Measurements from ENCODE around the gene BSCL2. TPM values are rescaled to one million over a fixed set of nuclear protein-coding genes. Genes with fewer than 3 reads are reported as not detected.

BSCL2 gene
- total RNA-seq, 1 experiment from 2014 or later = 77.4 TPM

GRCh38 chr11:62666259-62666926, 40.8 kb downstream of the BSCL2 start:
- Mint-ChIP-seq H3K9me3 (no peaks in the 10 kb centered on the region; a peak in 1 of 5 replicates), H3K4me1 (peaks cover 23 to 24% of the 10 kb centered on the region in 2 experiments), H3K36me3 (ENCODE audit: insufficient read depth in 1 of 3, low read depth in 3 of 3) (peaks cover 29 to 49% (median 29%) of the 10 kb centered on the region in 3 experiments), H3K27me3 (ENCODE audit: low read depth) (no peaks in the 10 kb centered on the region; the same call in none of the 2 replicates), H3K27ac (peak overlapping the region in 2 of 3 experiments; percentile 73 to 90; a peak in 4 of 7 replicates), H3K4me3 (peak overlapping the region; percentile 94 to 99)
- no CpG with 5 or more reads among the region's 16 CpGs for WGBS (ENCODE audit: extremely low coverage, insufficient read length, low lambda C conversion rate)
- H4K5ac ChIP-seq (ENCODE audit: insufficient read length, low read depth, low read length) = no peak overlapping the region
- H3T11ph ChIP-seq (ENCODE audit: low read length) = no peak overlapping the region
- no peak overlapping the region for H2BK5ac ChIP-seq (ENCODE audit: insufficient read length, low read length)
- no peak overlapping the region for H3K56ac ChIP-seq (ENCODE audit: insufficient read length, low read depth, low read length)
- no peaks in the 10 kb centered on the region for H3K9me3 ChIP-seq (ENCODE audit: control insufficient read depth, low read depth, low read length)
- H3K23me2 ChIP-seq (ENCODE audit: insufficient read length, low read depth, low read length, poor library complexity, severe bottlenecking) = peaks cover 17% of the 10 kb centered on the region
- H3K27ac ChIP-seq (ENCODE audit: insufficient read length, low read depth, low read length) = no peak overlapping the region
- H3K4me1 ChIP-seq (ENCODE audit: insufficient read depth, low read length) = peaks cover 2% of the 10 kb centered on the region; the same call in 1 of the 2 replicates
- no peak for DNase-seq
- H3K14ac ChIP-seq (ENCODE audit: insufficient read depth, low read length) = no peak overlapping the region; the same call in 1 of the 2 replicates
- peaks cover 3% of the 10 kb centered on the region; the same call in 1 of the 2 replicates for H3K79me2 ChIP-seq (ENCODE audit: insufficient read depth, low read length)
- no peak overlapping the region for H3K18ac ChIP-seq (ENCODE audit: insufficient read length, low read depth, low read length)
- no peak overlapping the region for H2AFZ ChIP-seq (ENCODE audit: low read length)
- no peak overlapping the region for H2BK120ac ChIP-seq (ENCODE audit: low read depth, low read length, poor library complexity, severe bottlenecking)
- no peak overlapping the region for H2AK5ac ChIP-seq (ENCODE audit: insufficient read length, low read length)
- H4K20me1 ChIP-seq (ENCODE audit: control insufficient read depth, insufficient read depth, insufficient read length) = no peaks in the 10 kb centered on the region
- H3K23ac ChIP-seq (ENCODE audit: insufficient read length, low read depth, low read length) = no peak overlapping the region
- no peaks in the 10 kb centered on the region for H3K27me3 ChIP-seq (ENCODE audit: insufficient read depth, low read length)
- no peak overlapping the region for H3K4ac ChIP-seq (ENCODE audit: low read depth, low read length)
- peak overlapping the region; percentile 95 for H3K9ac ChIP-seq (ENCODE audit: extremely low read depth, insufficient read length, low read length)
- H4K8ac ChIP-seq (replicated peaks; ENCODE audit: insufficient read length, low read depth, low read length) = no peak overlapping the region
- no peak overlapping the region for H2BK15ac ChIP-seq (ENCODE audit: low read depth, low read length)
- no peak overlapping the region for H2BK12ac ChIP-seq (ENCODE audit: insufficient read length, low read depth, low read length)
- TF ChIP-seq CTCF (conservative IDR thresholded peaks at IDR 0.05) = no peak
- peak overlapping the region; percentile 86 for H3K4me2 ChIP-seq (ENCODE audit: insufficient read depth, insufficient read length, low read length)
- H4K91ac ChIP-seq (ENCODE audit: insufficient read length, low read depth, low read length) = no peak overlapping the region
- no peak overlapping the region for H2BK20ac ChIP-seq (ENCODE audit: low read depth, low read length, poor library complexity, severe bottlenecking)
- H3K79me1 ChIP-seq (ENCODE audit: insufficient read depth, low read depth, low read length, poor library complexity, severe bottlenecking) = no peaks in the 10 kb centered on the region
